ENCODE results near the gene VPREB1.
"Not testable (repeated sequence)": the region's sequence is repeated elsewhere in the genome, so short reads cannot be mapped to it uniquely, and the experiment has no call there.

VPREB1 gene, protein sequence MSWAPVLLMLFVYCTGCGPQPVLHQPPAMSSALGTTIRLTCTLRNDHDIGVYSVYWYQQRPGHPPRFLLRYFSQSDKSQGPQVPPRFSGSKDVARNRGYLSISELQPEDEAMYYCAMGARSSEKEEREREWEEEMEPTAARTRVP

DNA sequence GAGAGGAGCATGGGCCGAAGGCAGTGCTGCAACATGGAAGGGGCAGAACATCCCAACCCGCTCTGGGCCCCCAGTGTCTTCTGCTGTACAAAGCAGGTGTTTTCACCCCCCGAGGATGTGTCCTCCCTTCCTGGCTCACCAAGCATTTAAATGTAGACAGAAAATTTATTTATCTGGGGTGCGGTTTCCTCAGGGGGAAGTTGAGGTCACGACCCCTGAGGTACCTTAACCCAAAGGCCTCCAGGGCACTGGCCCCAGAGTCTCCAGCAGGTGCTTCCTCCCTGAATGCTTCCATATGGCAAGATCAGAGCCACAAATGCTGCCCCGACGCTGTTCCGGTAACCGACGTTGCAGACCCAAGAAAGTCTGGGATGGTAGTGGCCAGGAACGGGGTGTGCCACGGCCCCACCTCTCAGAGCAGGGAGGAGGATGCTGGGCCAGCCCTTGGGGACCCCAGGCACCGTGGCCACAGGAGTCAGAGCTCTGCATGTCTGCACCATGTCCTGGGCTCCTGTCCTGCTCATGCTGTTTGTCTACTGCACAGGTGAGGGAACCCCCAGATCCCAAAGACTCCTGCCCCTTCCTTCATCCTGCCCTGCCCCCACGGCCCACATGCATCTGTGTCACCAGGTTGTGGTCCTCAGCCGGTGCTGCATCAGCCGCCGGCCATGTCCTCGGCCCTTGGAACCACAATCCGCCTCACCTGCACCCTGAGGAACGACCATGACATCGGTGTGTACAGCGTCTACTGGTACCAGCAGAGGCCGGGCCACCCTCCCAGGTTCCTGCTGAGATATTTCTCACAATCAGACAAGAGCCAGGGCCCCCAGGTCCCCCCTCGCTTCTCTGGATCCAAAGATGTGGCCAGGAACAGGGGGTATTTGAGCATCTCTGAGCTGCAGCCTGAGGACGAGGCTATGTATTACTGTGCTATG lies at the start of gene VPREB1:
Gene VPREB1, plus strand, starts transcription at position 471 of the 935 bp plus-strand sequence. Its CDS starts 28 bp downstream, at position 499.
- no peak for DNase-seq

DNA sequence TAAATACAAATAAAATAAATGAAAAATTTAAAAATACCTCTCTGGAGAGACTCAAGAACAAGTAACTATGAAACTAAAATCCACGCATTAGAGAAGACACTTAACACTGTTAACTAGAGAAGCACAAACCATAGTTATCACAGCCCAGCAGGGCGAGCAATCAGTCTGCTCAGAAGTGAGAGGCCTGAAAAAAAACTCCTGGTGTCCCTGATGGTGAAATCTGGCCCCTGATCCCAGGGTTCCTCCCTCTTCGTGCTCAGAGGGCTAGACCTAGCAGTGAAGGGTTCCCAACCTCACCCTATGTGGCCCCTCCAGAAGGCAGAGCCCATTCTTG lies 49.7 kb upstream of the VPREB1 start:
- no peak for DNase-seq

DNA sequence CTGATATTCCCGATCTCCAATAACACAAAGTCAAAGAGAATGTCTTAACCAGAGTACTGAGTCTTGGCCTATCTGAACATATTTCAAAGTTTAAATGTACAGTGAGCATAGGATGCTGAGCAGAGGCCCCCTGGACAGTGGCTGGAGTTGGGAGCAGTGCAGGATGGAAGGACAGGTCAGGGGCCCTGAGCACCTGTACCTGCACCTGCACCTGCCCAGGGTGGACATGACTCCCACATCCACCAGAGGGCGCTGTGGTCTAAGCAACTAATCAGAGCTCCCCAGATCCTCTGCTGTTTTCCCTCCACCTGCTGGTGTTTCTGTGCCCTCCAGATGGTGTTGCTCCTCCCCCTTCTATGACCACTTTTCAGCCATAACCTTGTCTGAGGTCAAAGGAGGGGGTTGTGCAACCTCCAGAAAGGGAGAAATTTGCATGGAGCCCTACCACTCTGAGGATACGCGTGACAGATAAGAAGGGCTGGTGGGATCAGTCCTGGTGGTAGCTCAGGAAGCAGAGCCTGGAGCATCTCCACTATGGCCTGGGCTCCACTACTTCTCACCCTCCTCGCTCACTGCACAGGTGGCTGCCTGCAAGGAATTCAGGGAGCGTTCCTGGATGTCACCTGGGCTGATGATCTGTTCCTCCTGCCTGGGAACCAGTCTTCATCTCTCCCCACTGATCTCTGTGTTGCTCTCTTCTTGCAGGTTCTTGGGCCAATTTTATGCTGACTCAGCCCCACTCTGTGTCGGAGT lies 49.1 kb upstream of the VPREB1 start:
- DNase-seq: peak; percentile 36

DNA sequence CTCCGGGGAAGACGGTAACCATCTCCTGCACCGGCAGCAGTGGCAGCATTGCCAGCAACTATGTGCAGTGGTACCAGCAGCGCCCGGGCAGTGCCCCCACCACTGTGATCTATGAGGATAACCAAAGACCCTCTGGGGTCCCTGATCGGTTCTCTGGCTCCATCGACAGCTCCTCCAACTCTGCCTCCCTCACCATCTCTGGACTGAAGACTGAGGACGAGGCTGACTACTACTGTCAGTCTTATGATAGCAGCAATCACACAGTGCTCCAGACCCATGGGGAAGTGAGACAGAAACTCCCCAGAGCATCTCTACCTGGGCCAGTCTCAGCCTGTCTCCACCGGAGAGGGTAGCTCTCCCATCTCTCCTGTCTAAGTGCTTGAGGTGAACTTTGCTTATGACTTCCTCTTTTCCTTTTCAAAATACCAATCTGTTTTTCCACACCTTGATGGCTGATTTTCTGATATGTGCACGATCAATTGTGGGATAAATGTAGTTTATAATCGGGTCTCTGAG lies 48.5 kb upstream of the VPREB1 start:
- no peak for DNase-seq

DNA sequence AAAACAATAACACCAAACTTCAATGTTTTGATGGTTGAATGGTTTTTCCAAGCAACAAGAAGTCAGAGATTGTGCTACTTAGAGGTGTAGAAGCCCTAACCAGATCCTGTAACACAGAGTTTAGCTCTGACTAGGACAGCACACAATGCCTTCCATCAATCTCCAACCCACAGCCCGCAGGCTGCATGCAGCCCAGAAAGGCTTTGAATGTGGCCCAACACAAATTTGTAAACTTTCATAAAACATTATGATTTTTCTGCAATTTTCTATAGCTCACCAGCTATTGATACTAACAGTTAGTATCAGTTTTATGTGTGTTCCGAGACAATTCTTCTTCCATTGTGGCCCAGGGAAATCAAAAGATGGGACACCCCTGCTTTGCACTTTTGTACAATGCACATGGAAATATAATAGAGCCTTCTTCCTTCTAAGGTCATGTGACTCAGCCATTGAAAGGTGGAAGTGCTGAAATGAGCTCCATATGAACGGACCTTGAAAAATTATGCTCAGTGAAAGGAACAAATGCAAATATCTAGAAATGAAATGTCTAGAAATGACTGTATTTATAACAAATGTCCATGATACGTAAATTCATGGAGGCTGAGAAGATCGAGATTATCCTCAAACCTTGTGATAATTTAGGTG lies 47.6 kb upstream of the VPREB1 start:
- no peak for DNase-seq

DNA sequence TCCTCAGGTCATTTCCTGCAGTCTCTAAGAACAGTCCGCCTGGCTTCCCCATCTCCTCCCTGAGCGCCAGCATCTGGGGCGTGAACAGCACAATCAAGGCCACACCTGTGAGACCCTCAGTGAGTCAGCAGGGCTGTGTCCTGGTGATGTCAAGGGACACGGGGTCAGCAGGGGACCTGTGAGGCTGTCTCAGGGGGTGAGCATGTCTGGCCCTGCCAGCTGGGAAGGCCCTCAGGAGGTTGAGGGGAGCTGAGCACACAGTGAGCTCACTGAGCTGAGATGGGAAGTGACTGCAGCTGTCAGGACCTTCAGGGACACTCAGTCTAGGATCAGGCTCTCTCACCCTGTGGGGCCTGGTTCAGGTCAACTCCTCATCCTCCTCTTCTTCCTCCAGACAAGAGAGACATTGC lies 46.6 kb upstream of the VPREB1 start:
- DNase-seq: no peak

DNA sequence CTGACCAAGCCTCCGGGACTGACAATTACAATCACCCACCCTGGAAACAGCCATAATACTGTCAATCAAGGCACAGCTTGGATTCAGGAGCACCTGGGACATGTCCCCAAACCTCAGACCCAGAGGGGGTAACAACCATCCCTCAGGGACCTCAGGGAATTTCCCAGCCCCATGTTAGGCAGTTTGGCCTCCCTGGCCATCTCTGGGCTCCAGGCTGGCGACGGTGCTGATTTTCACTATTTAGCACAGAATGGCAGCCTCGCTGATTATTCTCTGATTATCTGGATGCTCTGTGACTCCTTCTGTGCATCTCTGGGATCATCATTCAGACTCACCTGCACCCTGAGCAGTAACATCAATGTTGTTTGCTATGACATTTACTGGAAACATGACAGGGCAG lies 45.8 kb upstream of the VPREB1 start:
- DNase-seq: no peak

DNA sequence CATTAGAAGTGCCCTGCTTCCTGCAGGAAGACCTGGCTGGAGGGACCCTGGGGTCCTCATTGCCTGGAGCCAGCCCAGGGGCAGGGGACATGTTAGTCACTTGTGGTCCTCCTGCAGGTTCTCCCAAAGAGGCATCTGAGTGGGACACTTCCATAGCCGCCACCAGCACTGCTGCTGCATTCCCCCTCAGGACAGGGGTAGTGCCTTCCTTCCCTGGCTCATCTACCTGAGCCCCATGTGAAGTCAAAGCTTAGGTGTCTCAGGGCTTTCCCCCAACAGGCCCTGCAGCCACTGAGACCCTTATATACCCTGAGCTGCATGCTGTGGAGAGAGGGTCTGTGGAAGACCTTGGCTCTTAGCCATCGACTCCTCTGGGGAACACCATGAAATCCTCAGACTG lies 45.0 kb upstream of the VPREB1 start:
- no peak for DNase-seq

DNA sequence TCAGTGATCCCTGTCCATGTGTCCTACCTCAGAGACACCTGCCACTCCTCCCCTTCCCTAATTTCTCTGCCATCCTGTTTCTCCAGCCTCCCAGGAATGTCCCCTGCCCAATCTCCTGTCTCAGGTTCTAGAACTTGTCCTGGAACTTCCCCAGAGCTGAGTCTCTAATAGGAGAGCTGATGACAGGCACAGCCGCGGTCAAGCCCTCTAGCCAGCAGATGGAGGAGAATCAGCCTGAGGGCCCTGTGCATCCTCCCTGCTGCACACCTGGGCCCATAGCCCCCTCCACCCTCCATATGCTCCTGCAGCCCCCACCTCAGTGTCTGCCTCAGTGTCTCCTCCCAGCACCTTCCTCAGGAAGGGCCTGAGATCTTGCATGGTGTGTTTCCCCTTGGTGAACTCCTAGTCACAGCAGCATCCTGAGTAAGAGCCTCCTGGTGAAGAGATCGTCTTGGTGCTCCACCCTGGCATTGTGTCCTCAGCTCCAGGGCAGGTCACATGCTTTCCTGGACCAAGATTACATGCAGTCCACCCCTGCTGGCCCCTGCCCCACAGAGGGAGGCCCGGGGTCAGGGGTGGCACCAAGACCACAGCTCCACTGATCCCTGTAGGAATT lies 43.9 kb upstream of the VPREB1 start:
- no peak for DNase-seq

DNA sequence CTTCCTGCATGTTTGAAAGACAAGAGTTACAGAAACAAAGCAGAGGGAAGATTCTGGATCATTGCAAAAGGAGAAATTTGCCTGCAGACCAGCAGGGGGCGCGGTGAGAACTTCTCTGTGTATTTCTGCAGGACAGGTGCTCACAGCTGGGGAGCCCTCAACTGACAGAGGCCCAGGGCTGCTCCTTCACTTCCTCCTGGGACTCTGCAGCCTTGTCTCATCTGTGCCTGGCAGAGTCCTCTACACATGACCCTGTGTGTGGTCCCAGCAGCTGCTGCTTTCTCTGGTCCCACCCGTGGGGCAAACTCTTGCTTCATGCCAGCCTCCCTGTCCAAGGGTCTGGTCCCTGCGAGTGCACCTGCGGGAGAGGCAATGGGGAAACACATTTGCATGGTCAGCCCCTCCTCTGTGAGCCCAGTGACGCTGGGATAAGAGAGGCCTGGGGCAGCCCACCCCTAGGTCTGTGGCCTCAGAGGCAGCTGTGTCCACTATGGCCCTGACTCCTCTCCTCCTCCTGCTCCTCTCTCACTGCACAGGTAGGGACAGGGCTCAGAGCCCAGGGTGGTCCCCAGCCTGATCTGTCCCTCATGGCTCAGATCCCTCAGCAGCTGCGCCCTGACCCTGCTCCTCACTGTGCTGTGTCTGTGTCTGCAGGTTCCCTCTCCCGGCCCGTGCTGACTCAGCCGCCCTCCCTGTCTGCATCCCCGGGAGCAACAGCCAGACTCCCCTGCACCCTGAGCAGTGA lies 43.2 kb upstream of the VPREB1 start:
- DNase-seq: no peak

DNA sequence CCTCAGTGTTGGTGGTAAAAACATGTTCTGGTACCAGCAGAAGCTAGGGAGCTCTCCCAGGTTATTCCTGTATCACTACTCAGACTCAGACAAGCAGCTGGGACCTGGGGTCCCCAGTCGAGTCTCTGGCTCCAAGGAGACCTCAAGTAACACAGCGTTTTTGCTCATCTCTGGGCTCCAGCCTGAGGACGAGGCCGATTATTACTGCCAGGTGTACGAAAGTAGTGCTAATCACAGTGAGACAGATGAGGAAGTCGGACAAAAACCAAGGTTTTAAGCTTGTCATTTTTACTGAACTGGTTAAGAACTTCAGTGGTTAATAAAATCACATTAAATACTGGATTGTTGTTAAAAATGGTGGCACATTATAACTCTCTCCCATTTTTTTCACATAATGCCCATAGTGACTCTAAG lies 42.6 kb upstream of the VPREB1 start:
- no peak for DNase-seq

DNA sequence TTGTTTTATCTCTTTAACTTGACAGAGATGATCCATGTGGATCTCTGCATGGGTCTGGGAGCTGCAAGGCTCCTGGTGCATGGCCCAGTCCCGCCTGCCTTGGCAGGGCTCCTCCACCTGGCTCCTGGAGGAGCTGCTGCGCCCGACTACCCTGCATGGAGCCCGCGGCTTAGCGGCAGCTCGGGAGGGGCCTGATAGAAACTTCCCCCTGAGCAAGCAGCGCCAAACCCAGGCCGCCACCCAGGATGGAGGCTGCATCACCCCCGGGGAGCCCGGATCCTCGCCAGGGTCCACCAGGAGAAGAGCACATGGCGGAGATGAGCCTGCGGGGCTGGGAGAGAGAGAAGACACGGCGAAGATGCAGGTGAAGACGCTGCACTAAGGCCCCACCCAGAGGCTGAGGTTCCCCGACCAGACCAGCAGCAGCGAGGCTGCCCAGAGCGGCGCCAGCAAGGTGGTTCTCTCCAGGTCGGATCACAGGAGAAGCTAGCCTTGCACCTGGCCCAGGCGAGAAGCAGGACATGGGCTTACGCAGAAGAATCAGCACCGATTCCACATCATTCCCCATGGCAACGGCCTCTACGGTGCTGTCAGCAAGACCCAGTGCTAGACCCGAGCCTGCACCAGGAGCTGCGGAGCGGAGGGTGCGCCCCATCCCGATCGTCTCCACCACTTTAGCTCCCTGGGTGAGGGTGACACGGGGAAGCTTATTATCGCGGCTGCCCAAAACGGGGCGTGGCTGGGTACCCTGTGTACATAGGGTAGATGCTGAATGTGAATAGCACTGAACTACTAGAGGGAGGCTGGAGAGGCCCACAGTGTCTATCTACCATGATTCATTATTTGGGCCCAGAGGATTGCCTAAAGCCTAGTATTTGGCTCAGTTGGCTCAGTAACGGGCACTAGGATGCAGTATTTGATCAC lies 41.3 kb upstream of the VPREB1 start:
- no peak for DNase-seq

DNA sequence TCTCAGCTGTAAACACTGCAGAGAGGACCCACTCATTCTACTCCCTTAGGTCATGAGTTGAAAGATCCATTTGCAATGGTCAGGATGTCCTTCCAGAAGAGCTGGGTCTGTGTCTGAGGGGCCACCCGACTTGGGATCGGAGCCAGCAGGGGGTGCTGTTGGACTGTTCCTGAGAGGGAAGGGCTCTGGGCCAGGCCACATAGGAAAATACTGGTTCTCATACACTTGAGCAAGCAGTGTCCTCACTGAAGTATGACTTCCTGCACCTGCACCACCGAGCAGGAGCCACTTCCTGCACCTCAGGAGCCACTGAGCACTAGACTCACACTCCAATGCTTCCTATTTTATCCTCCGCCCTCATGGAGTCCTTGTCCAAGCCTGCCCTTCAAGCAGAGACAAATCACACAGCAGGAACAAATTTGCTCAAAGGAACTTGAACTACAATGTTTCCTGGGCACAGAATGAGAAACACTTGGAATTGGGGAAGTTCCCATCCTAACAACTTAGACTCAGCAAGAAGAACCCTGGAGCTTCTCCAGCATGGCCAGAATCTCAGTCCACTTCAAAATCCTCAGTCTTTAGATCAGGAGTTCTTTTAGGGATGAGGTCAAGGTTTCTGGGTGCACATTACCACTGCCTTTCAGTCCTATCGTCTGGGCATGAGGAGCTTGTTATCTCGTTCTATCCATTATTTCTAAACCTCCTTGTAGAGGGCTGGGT lies 36.6 kb upstream of the VPREB1 start:
- DNase-seq: peak; percentile 22

DNA sequence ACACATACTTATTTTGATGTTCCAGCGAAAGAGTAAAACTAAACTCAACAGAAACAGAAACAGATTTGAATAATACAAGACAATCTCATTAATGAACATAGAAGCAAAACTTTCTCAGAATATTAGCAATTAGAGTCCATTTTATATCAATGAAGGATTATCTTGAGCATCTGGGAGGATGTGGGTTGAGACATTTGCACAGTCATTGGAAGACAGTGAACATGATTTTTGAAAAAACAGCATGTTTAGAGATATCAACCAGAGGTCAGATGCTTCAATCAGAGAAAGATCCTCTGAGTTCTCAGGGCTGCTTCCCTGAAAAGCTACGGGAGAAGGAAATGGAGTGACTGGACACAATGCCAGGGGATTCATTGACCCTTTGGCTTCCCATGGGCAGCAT lies 35.9 kb upstream of the VPREB1 start:
- DNase-seq: no peak

DNA sequence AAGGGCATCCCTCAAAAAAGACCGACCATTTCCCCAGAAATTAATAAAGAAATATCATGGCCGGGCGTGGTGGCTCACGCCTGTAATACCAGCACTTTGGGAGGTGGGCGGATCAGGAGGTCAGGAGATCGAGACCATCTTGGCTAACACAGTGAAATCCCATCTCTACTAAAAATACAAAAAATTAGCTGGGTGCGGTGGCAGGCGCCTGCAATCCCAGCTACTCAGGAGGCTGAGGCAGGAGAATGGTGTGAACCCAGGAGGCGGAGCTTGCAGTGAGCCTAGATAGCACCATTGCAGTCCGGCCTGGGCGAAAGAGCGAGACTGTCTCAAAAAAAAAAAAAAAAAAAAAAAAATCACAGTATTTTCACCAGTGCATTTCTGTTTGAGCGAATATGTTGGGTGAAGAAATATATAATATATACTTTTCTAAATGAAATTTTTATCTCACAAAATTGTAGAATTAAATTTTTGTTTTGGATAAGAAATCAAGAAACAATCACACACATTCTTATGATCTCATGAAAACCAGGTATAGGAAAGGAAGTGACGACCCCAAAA lies 35.4 kb upstream of the VPREB1 start:
- not testable (repeated sequence) for DNase-seq

DNA sequence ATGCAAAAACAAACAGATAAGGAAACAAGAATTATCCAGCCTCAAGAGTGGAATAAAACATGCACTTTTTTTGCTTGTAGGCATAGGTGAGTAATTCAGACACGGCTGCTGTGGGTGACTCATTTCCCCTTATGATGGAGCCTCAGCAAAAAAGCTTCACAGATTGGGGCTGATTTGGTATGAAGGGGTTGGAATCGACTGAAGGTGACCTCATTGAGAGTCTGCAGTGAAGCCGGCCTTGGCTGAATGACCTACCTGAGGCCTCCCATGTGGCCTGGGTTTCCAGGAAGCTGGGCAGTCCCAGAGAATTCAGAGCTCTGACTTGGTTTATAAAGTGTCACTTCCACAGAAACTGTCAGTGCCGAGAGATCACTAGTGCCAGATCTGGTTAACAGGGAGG lies 34.2 kb upstream of the VPREB1 start:
- no peak for DNase-seq

DNA sequence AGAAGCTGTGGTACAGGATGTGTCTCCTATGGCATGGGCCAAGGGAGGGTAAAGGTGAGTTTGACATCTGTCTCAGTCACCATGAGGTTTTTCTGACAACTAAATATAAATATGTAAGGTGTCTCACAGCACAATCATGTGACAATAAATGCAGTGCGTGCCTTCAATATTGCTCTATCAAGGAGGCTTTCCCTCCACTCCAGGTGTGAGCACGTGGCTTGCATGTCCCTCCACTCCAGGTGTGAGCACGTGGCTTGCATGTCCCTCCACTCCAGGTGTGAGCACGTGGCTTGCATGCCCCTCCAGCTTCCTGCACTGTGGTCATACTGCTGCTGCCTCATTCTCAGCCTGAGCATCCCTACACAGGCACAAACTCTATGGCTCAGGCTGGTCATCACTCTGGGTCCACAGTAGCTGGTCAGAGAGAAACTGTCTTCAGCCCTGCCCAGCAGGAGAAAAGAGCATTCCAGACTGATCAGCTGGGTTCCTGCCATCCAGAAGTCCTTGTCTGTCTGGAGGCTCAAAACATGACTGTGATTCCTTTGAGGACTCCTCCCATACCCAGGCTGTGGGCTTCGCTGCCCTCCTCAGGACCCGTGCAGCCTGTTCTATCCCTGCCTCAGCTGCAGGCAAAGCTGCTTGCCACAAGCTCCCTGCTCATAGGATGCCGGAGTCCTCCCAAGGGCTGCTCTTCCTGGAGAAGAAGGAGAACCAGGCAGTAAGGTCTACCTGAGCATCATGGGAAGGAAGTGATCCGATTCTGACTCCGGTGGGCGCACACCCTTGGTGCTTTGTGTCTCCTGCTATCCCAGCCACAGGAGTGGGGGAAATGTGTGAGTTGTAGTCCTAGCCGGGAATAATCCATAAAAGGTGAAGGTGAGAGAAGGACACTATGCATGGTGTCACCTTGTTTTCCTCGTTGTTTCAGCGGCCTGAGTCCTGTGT lies 33.4 kb upstream of the VPREB1 start:
- no peak for DNase-seq

DNA sequence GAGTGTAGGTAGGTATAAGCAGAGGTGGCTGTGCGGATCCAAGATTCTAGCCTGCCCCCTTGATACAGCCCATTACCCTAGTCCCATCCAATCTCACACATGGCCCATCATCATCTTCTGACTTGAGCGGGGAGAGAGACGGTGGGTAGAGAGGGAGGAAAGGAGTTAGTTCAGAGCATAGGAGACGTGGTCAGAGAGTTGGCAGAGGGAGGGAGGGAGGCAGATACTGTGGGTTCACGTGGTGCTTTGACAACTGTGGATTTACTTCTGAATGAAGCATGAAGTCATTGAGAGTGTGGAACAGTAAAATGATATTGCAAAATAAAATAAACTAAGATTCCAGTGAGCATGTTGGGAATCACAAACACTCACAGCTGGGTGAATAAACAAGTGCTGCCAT lies 31.4 kb upstream of the VPREB1 start:
- DNase-seq: no peak
